GM08714 (cell line): Measurements from ENCODE around the gene TMEM50A.
"Not testable (repeated sequence)": the region's sequence is repeated elsewhere in the genome, so short reads cannot be mapped to it uniquely, and the experiment has no call there.

Experiments
- H3K4me3 ChIP-seq: fragments of 200-500 bp; sonication (Bioruptor generic); 2 replicates; pipeline ENCODE4 v1.5.1; 2014; ENCODE audit warnings: mild to moderate bottlenecking, low read length, inconsistent platforms
- ZNF274 ChIP-seq: IDR thresholded peaks from 2 replicates; pipeline ENCODE4 v1.6.1; 2012; ENCODE audit warnings: mild to moderate bottlenecking, low read depth, low read length

TMEM50A gene

GRCh38 chr1:25338188-25338981, at the start of gene TMEM50A:
TMEM50A (plus strand) TSS chr1:25338334; CDS start chr1:25340487, 2,153 bp downstream.
- H3K4me3 ChIP-seq: peak within 1 kb of the TSS; percentile 69
- TF ChIP-seq ZNF274: no peak

DNA sequence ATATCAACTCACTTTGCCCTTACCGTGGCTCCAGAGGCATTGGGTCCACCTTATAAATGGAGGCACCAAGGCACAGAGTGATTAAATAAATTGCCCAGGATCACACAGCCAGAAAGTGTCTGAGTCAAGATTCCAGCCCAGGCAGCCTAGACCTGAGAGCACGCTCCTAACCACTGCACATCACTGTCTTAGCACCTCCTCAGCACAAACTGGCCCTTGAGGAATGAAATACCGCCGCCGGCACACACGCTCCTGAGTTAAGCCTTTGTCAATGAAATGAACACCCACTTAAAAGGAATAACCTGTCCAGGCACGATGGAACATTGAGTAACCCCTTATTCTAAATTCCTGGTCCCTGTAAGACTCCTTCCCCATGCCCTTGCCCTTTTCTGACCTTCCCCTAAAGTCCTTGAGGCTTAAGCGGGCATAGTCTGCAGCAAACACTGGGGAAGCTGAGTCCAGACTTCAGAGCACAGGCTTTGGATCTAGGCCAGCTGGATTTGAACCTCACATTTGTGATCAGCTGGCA, 49.5 kb upstream of the TMEM50A start:
- H3K4me3 ChIP-seq: not testable (repeated sequence)

DNA sequence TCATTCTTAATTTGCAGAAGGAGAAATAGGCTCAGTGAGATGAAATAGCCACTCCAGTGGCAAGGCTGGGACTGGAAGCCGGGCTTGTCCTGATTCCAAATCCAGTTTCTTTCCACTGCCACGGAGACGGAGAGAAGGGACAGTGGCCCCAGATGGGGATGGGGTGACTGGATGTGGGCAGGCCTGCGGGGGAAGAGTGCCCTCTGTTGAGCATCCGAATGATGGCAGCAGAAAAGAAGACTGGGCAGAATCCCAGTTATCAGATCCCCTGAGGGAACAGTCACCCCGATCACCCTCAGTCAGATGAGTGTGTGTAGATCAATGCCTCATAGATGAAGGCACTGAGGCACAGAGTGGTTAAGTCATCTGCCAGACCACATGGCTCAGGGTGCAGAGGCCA, 48.1 kb upstream of the TMEM50A start:
- not testable (repeated sequence) for H3K4me3 ChIP-seq

DNA sequence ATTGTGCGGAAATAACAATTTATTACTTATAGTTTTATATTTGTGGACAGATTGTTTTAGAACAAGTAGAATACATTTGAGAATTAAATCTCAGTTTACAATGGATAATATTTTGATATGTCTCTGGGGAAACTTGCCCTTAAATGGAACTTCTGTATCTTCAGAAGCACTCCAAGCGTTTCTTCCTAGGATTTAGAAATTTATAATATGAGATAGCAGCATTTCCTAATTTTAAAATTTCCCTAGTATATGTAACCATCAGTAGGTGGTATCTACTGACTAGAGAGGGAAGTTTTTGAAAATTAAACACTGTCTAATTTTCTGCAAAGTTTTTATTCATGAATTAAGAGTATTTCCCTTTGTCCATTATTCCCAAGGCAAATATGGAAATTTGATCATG, 44.7 kb upstream of the TMEM50A start:
- H3K4me3 ChIP-seq: not testable (repeated sequence)

DNA sequence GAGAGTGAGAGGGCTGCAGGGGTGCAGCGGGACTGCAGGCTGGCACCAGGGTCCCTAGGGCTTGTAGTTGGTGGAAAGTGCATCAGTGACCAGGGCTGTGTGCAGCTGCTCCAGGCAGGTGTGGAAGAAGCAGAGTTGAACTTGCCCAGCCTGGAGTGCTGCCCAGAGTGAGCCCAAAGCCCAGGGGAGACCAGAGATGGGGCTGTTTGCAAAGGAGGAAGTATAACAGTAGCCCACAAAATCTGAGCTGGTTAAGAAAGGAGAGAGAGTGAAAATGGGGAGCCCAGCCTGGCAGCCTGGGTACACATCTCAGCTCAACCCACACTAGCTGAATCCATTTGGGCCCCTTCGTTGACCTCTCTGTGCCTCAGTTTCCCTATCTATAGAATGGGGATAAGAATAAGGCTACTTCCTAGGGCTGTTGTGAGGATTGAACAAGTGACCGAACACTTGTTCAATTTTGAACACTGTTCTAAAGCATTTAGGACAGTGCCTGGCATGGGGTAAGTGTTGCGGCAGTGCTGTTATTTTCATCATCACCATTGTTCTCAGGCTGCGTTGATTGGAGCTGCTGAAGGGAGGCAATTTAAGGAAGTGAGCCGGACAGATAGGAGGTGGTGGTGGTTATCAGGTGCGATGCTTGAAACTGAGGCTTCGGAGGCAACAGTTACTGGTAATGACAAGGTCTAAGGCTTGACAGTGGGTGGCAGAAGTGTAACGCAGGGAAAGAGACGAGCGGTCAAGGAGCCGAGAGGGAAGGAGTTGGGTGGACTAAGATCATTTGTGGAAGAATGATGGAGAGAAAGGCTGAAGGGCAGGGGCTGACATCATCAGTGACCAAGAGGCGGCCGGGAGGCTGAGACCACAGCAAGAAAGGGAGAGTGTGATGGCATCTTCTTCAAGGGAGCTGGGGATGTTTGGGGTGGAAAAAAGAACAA, 43.0 kb upstream of the TMEM50A start:
- not testable (repeated sequence) for H3K4me3 ChIP-seq

DNA sequence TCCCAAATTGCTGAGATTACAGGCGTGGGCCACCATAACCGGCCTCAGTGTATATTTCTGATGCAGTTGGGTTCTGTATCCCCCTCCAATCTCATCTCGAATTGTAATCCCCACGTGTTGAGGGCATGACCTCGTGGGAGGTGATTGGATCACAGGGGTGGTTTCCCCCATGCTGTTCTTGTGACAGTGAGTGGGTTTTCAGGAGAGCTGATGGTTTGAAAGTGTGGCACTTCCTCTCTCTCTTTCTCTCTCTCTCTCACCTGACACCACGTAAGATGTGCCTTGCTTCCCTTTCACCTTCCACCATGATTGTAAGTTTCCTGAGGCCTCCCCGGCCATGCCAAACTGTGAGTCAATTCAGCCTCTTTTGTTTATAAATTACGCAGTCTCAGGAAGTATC, 41.6 kb upstream of the TMEM50A start:
- not testable (repeated sequence) for H3K4me3 ChIP-seq

DNA sequence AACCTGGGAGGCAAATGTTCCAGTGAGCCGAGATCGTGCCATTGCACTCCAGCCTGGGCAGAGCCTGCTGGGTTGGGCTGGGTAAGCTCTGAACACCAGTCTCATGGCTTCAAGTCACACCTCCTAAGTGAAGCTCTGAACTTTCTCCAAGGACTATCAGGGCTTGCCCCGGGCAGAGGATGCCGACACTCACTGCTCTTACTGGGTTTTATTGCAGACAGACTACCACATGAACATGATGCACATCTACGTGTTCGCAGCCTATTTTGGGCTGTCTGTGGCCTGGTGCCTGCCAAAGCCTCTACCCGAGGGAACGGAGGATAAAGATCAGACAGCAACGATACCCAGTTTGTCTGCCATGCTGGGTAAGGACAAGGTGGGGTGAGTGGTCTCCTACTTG, 37.4 kb upstream of the TMEM50A start:
- not testable (repeated sequence) for H3K4me3 ChIP-seq

DNA sequence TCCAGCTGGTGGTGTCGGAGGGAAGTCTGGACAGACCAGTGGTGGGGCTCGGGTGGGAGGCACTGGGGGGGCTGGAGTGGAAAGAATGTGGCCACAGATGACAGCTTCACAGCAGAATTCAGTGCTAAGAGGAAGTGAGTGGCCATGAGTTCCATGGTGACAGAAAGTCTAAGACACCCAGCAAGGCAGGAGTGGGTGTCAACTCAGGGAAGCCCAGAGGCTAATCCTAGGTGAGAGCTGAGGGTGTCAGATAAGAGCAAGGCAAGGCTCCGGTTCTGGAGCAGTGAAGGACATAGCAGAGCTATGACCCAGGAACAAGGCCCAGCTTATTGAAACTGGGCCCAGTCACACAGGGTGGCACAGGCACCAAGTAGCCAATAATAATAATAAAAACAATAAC, 35.8 kb upstream of the TMEM50A start:
- H3K4me3 ChIP-seq: not testable (repeated sequence)

DNA sequence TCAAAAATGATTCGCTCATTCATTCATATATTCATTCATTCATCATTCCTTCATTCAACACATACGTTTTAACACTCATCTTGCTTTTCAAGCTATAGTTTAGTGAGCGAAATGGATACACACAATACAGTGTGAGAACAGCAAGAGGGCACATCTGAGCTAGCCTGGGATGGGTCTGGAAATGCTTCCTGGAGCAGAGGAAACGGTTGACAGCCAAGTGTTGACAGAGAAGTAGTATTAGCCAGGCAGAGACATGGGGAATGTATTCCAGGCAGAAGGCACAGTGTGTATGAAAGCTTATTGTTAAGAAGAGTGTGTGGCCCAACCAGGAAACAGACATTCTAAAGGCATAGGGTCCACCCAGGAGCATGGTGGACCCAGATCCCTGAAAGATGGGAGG, 33.2 kb upstream of the TMEM50A start:
- H3K4me3 ChIP-seq: not testable (repeated sequence)

DNA sequence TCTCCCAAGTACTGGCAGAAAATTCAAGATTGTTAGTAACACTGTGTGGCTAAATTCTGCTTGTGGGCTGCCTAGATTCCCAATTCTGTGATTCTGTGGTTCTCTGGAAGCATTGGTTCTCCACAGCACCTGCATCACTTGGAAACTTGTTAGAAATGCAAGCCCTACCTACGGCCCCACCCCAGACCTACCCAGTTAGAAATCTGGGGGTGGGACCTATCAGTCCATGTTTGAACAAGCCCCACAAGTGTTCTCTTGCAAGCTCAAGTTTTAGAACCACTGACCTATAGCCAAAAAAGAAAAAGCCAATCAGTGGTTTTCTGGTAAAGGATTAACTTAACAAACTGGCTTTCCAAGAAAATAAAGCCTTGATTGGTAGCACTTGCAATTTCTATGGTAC, 30.0 kb upstream of the TMEM50A start:
- not testable (repeated sequence) for H3K4me3 ChIP-seq

GRCh38 chr1:25309085-25309484, 29.0 kb upstream of the TMEM50A start:
- not testable (repeated sequence) for H3K4me3 ChIP-seq

GRCh38 chr1:25309486-25309885, 28.6 kb upstream of the TMEM50A start:
- not testable (repeated sequence) for H3K4me3 ChIP-seq

GRCh38 chr1:25312806-25313470, 25.2 kb upstream of the TMEM50A start:
- not testable (repeated sequence) for H3K4me3 ChIP-seq

DNA sequence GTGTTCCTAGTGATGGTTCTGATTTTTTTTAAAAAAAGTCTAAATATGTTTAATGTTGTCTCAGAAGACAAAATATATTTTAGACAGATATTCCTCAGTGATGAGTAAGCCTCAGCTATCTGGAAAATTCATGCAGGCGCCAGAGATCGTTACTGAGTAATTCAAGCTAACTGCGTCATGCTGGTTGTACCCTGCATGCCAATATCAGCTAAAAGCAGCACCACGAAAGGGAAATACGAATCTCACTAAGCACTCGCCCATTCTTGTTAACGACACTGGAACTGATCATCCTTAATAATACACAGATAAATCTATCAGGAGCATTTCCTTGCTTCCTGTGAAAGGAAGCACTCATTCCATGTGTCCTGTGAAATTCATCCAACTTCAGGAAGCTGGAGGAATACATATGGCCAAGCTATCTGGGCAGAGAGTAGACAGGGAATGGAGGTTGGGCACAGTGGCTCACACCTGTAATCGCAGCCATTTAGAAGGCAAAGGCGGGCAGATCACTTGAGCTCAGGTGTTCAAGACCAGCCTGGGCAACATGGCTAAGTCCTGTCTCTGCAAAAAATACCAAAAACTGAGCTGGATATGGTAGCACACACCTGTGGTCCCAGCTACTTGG, 17.7 kb upstream of the TMEM50A start:
- H3K4me3 ChIP-seq: not testable (repeated sequence)

- H3K4me3 ChIP-seq: not testable (repeated sequence)
These were observed 16.0 kb upstream of the TMEM50A start for GRCh38 chr1:25322127-25322526.

DNA sequence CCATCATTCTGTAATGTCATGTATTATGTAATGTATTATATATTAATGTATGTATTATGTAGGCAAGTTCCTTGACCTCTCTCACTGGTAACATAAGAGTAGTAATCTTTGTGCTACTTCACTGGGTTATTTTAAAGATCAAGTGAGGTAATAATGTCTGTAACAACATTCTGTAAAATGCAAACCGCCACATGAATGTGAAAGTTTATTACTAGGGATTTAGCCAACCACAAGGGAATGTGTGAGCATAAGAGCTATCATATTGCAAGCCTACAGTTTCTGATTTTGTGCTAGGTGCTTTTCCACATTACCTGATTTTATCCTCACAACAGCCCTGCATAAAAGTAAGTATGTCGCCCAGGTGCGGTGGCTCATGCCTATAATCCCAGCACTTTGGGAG, 13.7 kb upstream of the TMEM50A start:
- H3K4me3 ChIP-seq: not testable (repeated sequence)

DNA sequence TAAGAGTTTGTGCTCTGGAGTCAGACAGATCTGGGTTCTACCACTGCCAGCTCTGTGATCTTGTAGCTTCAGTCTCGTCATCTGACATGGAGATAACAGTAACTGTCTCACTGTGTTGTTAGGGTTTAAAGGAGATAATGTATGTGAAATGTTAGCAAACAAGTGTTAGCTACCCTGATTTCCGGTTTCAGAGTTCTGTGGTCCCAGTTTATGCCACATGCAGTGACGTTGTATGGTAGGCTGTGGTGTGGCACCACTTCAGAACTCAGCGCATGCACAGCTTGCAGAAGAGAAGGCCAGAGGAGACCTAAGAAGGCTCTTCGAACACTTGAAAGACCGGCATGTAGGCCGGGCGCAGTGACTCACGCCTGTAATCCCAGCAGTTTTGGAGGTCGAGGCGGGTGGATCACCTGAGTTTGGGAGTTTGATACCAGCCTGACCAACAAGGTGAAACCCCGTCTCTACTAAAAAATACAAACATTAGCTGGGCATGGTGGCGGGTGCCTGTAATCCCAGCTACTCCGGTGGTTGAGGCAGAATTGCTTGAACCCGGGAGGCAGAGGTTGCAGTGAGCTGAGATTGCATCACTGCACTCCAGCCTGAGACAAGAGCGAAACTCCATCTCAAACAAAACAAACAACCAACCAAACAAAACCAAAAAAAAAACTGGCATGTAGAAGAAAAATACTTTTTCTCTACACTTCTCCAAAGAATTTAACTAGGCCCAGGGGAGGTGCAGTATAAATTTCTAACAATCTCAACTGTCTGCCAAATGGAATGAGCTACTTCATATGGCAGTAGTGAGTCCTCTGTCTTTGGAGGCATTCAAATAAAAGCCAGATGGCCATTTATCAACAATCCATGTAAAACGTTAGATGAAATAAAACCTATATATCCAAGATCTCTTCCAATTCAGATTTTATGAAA, 10.0 kb upstream of the TMEM50A start:
- not testable (repeated sequence) for H3K4me3 ChIP-seq

DNA sequence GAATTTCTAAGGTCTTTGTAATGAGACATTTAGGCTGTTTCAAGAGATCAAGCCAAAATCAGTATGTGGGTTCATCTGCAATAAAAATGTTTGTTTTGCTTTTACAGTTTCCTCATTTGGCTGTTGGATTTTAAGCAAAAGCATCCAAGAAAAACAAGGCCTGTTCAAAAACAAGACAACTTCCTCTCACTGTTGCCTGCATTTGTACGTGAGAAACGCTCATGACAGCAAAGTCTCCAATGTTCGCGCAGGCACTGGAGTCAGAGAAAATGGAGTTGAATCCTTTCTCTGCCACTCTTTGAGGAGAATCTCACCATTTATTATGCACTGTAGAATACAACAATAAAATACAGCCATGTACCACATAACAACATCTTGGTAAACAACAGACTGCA, 9.3 kb upstream of the TMEM50A start:
- H3K4me3 ChIP-seq: not testable (repeated sequence)

GRCh38 chr1:25329336-25329735, 8.8 kb upstream of the TMEM50A start:
- not testable (repeated sequence) for H3K4me3 ChIP-seq

DNA sequence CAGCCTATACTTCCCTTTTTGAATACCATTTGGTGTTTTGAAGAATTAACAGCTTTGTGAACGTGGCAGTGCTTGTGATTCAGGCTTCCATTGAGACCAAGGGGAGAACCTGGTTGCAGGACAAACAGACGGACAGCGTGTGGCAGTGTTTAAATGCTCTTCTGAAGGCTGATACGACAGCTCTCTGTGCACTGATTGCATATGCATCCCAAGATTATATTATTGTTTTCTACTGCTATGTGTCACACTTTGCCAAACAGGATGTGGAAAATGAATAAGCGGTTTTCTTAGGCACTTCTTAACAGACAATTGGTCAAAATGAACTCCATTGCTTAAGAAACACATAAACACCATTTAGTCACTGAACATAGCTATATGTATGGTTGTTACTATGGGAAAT, 8.2 kb upstream of the TMEM50A start:
- not testable (repeated sequence) for H3K4me3 ChIP-seq
